K562 (cell line): ENCODE results near the gene RBSN. TPM values are rescaled to one million over a fixed set of nuclear protein-coding genes. Genes with fewer than 3 reads are reported as not detected.

ENCODE experiments used
- ATAC-seq: fragments of 200-7000 bp; cut with Tn5 transposase; 3 replicates; pipeline ENCODE4 v1.9.1; 2020; ENCODE audit warnings: moderate library complexity
- BruUV-seq: library from RNA; stranded (reverse); fragments of 400-500 nt; replicated peaks from 2 replicates; lab custom pipeline; 2021; lab: Mats Ljungman, UMichigan
- CTCF ChIA-PET: fragments of 300-600 bp; formaldehyde crosslinking; extraction: SDS; loops from one replicate; lab custom pipeline; 2021; ENCODE audit warnings: low intra/inter-chr PET ratio; lab: Yijun Ruan, JAX
- POLR2A ChIA-PET: fragments of 300-600, 350-650 bp; sonication (Branson Sonifier 250); formaldehyde crosslinking; extraction: SDS; loops from one replicate; lab custom pipeline; 2021; ENCODE audit warnings: antibody characterized with exemption, inconsistent platforms; lab: Yijun Ruan, JAX
- DNase-seq, 4 experiments: peaks; one replicate each; pipeline versions ENCODE4 v3.0.0 to v3.0.0-alpha.2; 2011 to 2018; ENCODE audit warnings: low spot score in 3 of 4, mixed read lengths in 3 of 4; ENCODE audit errors: extremely low read depth in 1 of 4
- FAIRE-seq: peaks from 2 replicates; lab custom pipeline; 2011; peaks lifted over from hg19 to GRCh38; lab: Jason Lieb, UNC
- H2AFZ ChIP-seq: 2 replicates; pipeline ENCODE4 v1.6.0; 2011; ENCODE audit warnings: low read depth, low read length, control low read depth, inconsistent platforms
- H3K27ac ChIP-seq: fragments of 200-600 bp; 3 replicates; pipeline ENCODE4 v1.8.0; 2011; ENCODE audit warnings: low read depth, mild to moderate bottlenecking, control low read depth, inconsistent platforms, low read length, moderate library complexity, mixed read lengths; ENCODE audit errors: extremely low read depth
- H3K27me3 ChIP-seq, 2 experiments: fragments of 300-600 bp in 1 of 2; 2 replicates in 1 of 2; 3 replicates in 1 of 2; pipeline versions ENCODE4 v1.6.0 to v1.8.0; 2011; ENCODE audit warnings: inconsistent platforms in 2 of 2, low read length in 2 of 2, mild to moderate bottlenecking in 1 of 2, mixed read lengths in 1 of 2, moderate library complexity in 1 of 2; ENCODE audit not compliant: control insufficient read depth in 2 of 2, insufficient read depth in 2 of 2
- H3K36me3 ChIP-seq: fragments of 300-600 bp; 3 replicates; pipeline ENCODE4 v1.8.0; 2011; ENCODE audit warnings: mild to moderate bottlenecking, low read length, inconsistent platforms; ENCODE audit not compliant: control insufficient read depth, insufficient read depth
- H3K4me1 ChIP-seq, 2 experiments: fragments of 200-600 bp in 1 of 2; replicated peaks in 1 of 2; 2 replicates in 1 of 2; 3 replicates in 1 of 2; pipeline versions ENCODE4 v1.5.1 to v1.8.0; 2011; ENCODE audit warnings: inconsistent platforms in 2 of 2, low read length in 2 of 2, mild to moderate bottlenecking in 1 of 2, mixed read lengths in 1 of 2, moderate library complexity in 1 of 2; ENCODE audit not compliant: control insufficient read depth in 2 of 2, insufficient read depth in 2 of 2
- H3K4me2 ChIP-seq: 2 replicates; pipeline ENCODE4 v1.6.1; 2011; ENCODE audit warnings: low read length, control low read depth, inconsistent platforms, mixed read lengths; ENCODE audit not compliant: insufficient read depth
- H3K4me3 ChIP-seq: fragments of 200-600 bp; sonication (generic), shearing (Covaris generic); 2 replicates; pipeline ENCODE4 v1.5.1; 2016; ENCODE audit warnings: control low read depth, inconsistent platforms
- H3K79me2 ChIP-seq: fragments of 200-600 bp; 3 replicates; pipeline ENCODE4 v1.8.0; 2011; ENCODE audit warnings: low read length, inconsistent platforms; ENCODE audit not compliant: control insufficient read depth, insufficient read depth
- H3K9ac ChIP-seq, 2 experiments: 2 replicates each; pipeline versions ENCODE4 v1.6.0 to v1.6.1; 2011; ENCODE audit warnings: low read depth in 2 of 2, low read length in 2 of 2, control low read depth in 1 of 2, inconsistent platforms in 1 of 2, mild to moderate bottlenecking in 1 of 2, mixed read lengths in 1 of 2; ENCODE audit not compliant: insufficient read depth in 1 of 2
- H3K9me1 ChIP-seq: one replicate; pipeline ENCODE4 v1.6.0; 2011; ENCODE audit warnings: inconsistent platforms, mild to moderate bottlenecking, low read length, moderate library complexity; ENCODE audit not compliant: control insufficient read depth, insufficient read depth
- H3K9me3 ChIP-seq: replicated peaks from 2 replicates; pipeline ENCODE4 v1.5.1; 2011; ENCODE audit warnings: low read depth, low read length, inconsistent platforms; ENCODE audit not compliant: control insufficient read depth, insufficient read depth
- H4K20me1 ChIP-seq: replicated peaks from 2 replicates; pipeline ENCODE4 v1.6.1; 2011; ENCODE audit warnings: low read length, inconsistent platforms, mixed read lengths; ENCODE audit not compliant: control insufficient read depth, insufficient read depth
- CBX2 ChIP-seq: fragments of 200-600 bp; sonication (generic); IDR thresholded peaks from one replicate; pipeline ENCODE4 v1.6.1; 2012; ENCODE audit warnings: mild to moderate bottlenecking, low read length, inconsistent platforms; ENCODE audit not compliant: insufficient read depth, poor library complexity, severe bottlenecking
- CC2D1A ChIP-seq: fragments of 450-650 bp; IDR thresholded peaks from 2 replicates; pipeline ENCODE4 v1.6.1; 2017; ENCODE audit warnings: mild to moderate bottlenecking
- EGR1 ChIP-seq: fragments of 450-650 bp; conservative IDR thresholded peaks from 2 replicates; pipeline ENCODE4 v1.6.1; 2017; ENCODE audit warnings: mild to moderate bottlenecking
- FOSL1 ChIP-seq: fragments of 200-800 bp; sonication (Bioruptor generic); conservative IDR thresholded peaks from 2 replicates; pipeline ENCODE4 v1.6.1; 2016; ENCODE audit warnings: missing genetic modification characterization, missing compliant biosample characterization
- POLR2A ChIP-seq: fragments of 450-650 bp; conservative IDR thresholded peaks from 2 replicates; pipeline ENCODE4 v1.6.1; 2016
- TRIM24 ChIP-seq, 2 experiments: fragments of 450-650 bp; IDR thresholded peaks; 2 replicates each; pipeline ENCODE4 v1.6.1; 2016
- ZBTB17 ChIP-seq: fragments of 450-650 bp; formaldehyde crosslinking; IDR thresholded peaks from 2 replicates; pipeline ENCODE4 v1.4.0; 2020; ENCODE audit warnings: mild to moderate bottlenecking
- ZNF316 ChIP-seq: fragments of 450-650 bp; IDR thresholded peaks from 2 replicates; pipeline ENCODE4 v1.6.1; 2016
- ZNF551 ChIP-seq: fragments of 250-450 bp; sonication (Bioruptor Pico); IDR thresholded peaks from 2 replicates; pipeline ENCODE4 v1.5.0; 2021; ENCODE audit warnings: mild to moderate bottlenecking, moderate library complexity
- WGBS: fragments of 100-300 bp; shearing (Covaris generic); methylation state at CpG from one replicate; pipeline ENCODE4 v1.1.6; 2016; ENCODE audit warnings: low coverage, mixed read lengths; ENCODE audit not compliant: insufficient coverage; ENCODE audit errors: missing lambda C conversion rate; 5-methylcytosine and 5-hydroxymethylcytosine counted together
- in situ Hi-C: fragments of 300-500 bp; cut with MboI; formaldehyde crosslinking; loops from 4 replicates; pipeline ENCODE4 v1.15.0; 2018; ENCODE audit warnings: inconsistent platforms, mixed read lengths
- intact Hi-C: fragments of 100-400 bp; cut with micrococcal nuclease; formaldehyde crosslinking; loops from 2 replicates; pipeline ENCODE4 v1.14.2; 2022
- polyA plus RNA-seq, 8 experiments: library from polyadenylated mRNA; depleted of rRNA in 4 of 8; stranded (reverse) in 5 of 8; unstranded in 3 of 8; fragments of >200 nt; fragmentation: Nextera tagmentation in 2 of 8; fragmentation: Illumina TruSeq in 1 of 8; extraction: Ambion mirVana in 2 of 8; extraction: Trizol in 1 of 8; gene quantifications; 2 replicates each; pipeline versions ENCODE4 v1.2.1 to v1.2.3, GENCODE V29; 2011 to 2014; ENCODE audit warnings: inconsistent platforms in 1 of 8, missing spikeins in 1 of 8
- total RNA-seq, 7 experiments: library from RNA; depleted of rRNA in 6 of 7; stranded (reverse); fragments of >200 nt in 6 of 7; fragmentation: Illumina TruSeq in 2 of 7; extraction: Trizol in 2 of 7; gene quantifications; 2 replicates each; pipeline versions ENCODE4 v1.2.1 to v1.2.3, GENCODE V29; 2011 to 2021; ENCODE audit warnings: low replicate concordance in 1 of 7
- TF ChIP-seq, protein P1 (sequence below): fragments of 200-800 bp; sonication (Bioruptor generic); IDR thresholded peaks from 2 replicates; pipeline ENCODE4 v1.6.1; 2017; ENCODE audit warnings: missing genetic modification characterization, missing compliant biosample characterization
- TF ChIP-seq, protein P2 (sequence below): fragments of 450-650 bp; IDR thresholded peaks from 2 replicates; pipeline ENCODE4 v1.6.1; 2016; ENCODE audit warnings: mild to moderate bottlenecking
- TF ChIP-seq, protein P3 (sequence below): fragments of 450-650 bp; IDR thresholded peaks from 2 replicates; pipeline ENCODE4 v1.6.1; 2018; ENCODE audit not compliant: partially characterized antibody

RBSN gene
- total and polyA plus RNA-seq, 9 of the 15 experiments (the other 6 are each of a cell fraction or from before 2014, with no cell fraction given) = 2.9 to 19.6 (median 15.0) TPM

DNA sequence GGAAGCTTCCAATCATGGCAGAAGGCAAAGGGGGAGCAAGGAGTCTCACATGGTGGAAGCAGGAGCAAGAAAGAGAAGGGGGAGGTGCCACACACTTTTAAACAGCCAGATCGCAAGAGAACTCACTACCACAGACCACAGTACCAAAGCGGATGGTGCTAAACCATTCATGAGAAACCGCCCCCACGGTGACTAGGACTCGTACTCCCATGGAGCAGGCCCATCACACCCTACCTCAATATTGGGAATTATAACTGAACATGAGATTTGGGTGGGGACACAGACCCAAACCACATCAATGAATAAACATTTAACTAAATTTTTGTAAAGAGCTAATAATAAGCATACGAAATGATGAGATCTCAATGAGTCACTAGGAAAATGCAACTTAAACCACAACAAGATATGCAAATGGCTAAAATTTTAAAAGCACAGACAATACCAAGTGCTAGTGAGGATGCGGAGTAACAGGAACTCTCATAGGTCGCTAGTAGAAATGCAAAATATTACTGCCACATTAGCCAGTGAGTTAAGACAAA, 43.9 kb downstream of the RBSN start:
- H3K4me1 ChIP-seq = peaks cover 40 to 45% of the 10 kb centered on the region in 2 experiments
- H3K9me3 ChIP-seq = no peaks in the 10 kb centered on the region; the same call in 1 of the 2 replicates
- H3K9me1 ChIP-seq = peaks cover 20% of the 10 kb centered on the region
- 90% methylated on average over 8 of the region's 8 CpGs for WGBS
- no peak overlapping the region for H3K4me2 ChIP-seq
- TF ChIP-seq ZNF316 (peak; percentile 68), POLR2A (0 out of 2 replicates have a peak, but pooled peaks have one; percentile 0), EGR1 (peak; percentile 38; the same call in 1 of the 2 replicates), TRIM24 (IDR thresholded peaks at IDR 0.05) (peak in 1 of 2 experiments; percentile 46; a peak in 2 of 4 replicates), ZNF551 (CRISPR knock-in tag) (no peak), ZBTB17 (no peak), FOSL1 (tag) (peak; percentile 46), CBX2 (no peak), CC2D1A (0 out of 2 replicates have a peak, but pooled peaks have one; percentile 21)
- TF ChIP-seq, protein P1, sequence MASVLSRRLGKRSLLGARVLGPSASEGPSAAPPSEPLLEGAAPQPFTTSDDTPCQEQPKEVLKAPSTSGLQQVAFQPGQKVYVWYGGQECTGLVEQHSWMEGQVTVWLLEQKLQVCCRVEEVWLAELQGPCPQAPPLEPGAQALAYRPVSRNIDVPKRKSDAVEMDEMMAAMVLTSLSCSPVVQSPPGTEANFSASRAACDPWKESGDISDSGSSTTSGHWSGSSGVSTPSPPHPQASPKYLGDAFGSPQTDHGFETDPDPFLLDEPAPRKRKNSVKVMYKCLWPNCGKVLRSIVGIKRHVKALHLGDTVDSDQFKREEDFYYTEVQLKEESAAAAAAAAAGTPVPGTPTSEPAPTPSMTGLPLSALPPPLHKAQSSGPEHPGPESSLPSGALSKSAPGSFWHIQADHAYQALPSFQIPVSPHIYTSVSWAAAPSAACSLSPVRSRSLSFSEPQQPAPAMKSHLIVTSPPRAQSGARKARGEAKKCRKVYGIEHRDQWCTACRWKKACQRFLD (CRISPR knock-in tag) = 0 out of 2 replicates have a peak, but pooled peaks have one; percentile 36
- TF ChIP-seq, protein P2, sequence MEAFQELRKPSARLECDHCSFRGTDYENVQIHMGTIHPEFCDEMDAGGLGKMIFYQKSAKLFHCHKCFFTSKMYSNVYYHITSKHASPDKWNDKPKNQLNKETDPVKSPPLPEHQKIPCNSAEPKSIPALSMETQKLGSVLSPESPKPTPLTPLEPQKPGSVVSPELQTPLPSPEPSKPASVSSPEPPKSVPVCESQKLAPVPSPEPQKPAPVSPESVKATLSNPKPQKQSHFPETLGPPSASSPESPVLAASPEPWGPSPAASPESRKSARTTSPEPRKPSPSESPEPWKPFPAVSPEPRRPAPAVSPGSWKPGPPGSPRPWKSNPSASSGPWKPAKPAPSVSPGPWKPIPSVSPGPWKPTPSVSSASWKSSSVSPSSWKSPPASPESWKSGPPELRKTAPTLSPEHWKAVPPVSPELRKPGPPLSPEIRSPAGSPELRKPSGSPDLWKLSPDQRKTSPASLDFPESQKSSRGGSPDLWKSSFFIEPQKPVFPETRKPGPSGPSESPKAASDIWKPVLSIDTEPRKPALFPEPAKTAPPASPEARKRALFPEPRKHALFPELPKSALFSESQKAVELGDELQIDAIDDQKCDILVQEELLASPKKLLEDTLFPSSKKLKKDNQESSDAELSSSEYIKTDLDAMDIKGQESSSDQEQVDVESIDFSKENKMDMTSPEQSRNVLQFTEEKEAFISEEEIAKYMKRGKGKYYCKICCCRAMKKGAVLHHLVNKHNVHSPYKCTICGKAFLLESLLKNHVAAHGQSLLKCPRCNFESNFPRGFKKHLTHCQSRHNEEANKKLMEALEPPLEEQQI = 0 out of 2 replicates have a peak, but pooled peaks have one; percentile 17
- TF ChIP-seq, protein P3, sequence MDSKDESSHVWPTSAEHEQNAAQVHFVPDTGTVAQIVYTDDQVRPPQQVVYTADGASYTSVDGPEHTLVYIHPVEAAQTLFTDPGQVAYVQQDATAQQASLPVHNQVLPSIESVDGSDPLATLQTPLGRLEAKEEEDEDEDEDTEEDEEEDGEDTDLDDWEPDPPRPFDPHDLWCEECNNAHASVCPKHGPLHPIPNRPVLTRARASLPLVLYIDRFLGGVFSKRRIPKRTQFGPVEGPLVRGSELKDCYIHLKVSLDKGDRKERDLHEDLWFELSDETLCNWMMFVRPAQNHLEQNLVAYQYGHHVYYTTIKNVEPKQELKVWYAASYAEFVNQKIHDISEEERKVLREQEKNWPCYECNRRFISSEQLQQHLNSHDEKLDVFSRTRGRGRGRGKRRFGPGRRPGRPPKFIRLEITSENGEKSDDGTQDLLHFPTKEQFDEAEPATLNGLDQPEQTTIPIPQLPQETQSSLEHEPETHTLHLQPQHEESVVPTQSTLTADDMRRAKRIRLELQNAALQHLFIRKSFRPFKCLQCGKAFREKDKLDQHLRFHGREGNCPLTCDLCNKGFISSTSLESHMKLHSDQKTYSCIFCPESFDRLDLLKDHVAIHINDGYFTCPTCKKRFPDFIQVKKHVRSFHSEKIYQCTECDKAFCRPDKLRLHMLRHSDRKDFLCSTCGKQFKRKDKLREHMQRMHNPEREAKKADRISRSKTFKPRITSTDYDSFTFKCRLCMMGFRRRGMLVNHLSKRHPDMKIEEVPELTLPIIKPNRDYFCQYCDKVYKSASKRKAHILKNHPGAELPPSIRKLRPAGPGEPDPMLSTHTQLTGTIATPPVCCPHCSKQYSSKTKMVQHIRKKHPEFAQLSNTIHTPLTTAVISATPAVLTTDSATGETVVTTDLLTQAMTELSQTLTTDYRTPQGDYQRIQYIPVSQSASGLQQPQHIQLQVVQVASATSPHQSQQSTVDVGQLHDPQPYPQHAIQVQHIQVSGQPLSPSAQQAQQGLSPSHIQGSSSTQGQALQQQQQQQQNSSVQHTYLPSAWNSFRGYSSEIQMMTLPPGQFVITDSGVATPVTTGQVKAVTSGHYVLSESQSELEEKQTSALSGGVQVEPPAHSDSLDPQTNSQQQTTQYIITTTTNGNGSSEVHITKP = peak; percentile 73
- H3K27ac ChIP-seq = peak overlapping the region; percentile 18; the same call in 1 of the 3 replicates
- intact Hi-C loops = no loop called here
- ChIA-PET CTCF (interaction anchor here (0.7 kb wide), 1 partner anchor 22 kb away, joined by 3 read pairs; no protein-coding TSS in a partner anchor), POLR2A (interaction anchor here (1.0 kb wide), 1 partner anchor 14 kb away, joined by 3 read pairs; no protein-coding TSS in a partner anchor)
- H3K4me3 ChIP-seq = no peak overlapping the region
- DNase-seq (peak in 2 of 4 experiments; percentile 35 to 55), ATAC-seq (no peak), FAIRE-seq (peak; percentile 37)
- no TSS peak for BruUV-seq
- in situ Hi-C loops = no loop called here
- peaks cover 92% of the 10 kb centered on the region for H3K36me3 ChIP-seq
- H3K9ac ChIP-seq = no peak overlapping the region
- peaks cover 35% of the 10 kb centered on the region for H4K20me1 ChIP-seq
- H3K79me2 ChIP-seq = peaks cover 97% of the 10 kb centered on the region
- H2AFZ ChIP-seq = no peak overlapping the region
- no peaks in the 10 kb centered on the region for H3K27me3 ChIP-seq
